ENCODE measurements around the gene PRKCH. TPM values are rescaled to one million over a fixed set of nuclear protein-coding genes. Genes with fewer than 3 reads are reported as not detected.

PRKCH gene
- total and polyA plus RNA-seq, 8 donors = 35.2 to 48.8 (median 43.1) TPM

DNA sequence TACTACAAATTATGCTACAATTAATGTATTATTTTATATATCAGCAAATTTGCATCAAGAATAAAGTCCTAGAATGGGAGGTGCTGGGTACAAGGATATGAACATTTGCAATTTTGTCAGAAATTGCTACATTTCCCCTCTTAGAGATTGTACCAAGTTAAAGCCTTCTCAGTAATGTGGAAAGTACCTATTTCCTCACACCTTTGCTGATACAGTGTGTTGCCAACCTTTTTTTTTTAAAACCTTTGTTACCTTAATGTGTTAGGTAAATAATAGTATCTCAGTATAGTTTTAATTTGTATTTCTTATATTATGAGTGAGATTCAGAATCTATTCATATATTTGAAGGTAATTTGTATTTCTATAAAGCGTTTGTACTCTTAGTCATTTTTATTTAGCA lies 278.6 kb downstream of the PRKCH start:
- ATAC-seq = no peak
- Histone ChIP-seq H3K4me3 (no peak overlapping the region), H3K27me3 (no peaks in the 10 kb centered on the region), H3K9me3 (no peaks in the 10 kb centered on the region), H3K27ac (peak overlapping the region in 1 of 2 donors; percentile 59), H3K4me1 (peaks cover 0 to 50% of the 10 kb centered on the region in 2 donors), H3K36me3 (no peaks in the 10 kb centered on the region)
- DNase-seq = no peak
- TF ChIP-seq, protein P1, sequence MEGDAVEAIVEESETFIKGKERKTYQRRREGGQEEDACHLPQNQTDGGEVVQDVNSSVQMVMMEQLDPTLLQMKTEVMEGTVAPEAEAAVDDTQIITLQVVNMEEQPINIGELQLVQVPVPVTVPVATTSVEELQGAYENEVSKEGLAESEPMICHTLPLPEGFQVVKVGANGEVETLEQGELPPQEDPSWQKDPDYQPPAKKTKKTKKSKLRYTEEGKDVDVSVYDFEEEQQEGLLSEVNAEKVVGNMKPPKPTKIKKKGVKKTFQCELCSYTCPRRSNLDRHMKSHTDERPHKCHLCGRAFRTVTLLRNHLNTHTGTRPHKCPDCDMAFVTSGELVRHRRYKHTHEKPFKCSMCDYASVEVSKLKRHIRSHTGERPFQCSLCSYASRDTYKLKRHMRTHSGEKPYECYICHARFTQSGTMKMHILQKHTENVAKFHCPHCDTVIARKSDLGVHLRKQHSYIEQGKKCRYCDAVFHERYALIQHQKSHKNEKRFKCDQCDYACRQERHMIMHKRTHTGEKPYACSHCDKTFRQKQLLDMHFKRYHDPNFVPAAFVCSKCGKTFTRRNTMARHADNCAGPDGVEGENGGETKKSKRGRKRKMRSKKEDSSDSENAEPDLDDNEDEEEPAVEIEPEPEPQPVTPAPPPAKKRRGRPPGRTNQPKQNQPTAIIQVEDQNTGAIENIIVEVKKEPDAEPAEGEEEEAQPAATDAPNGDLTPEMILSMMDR (IDR thresholded peaks at IDR 0.05) = no peak
- intact Hi-C loops (cut with DNase I) = no loop called here

Other genes with a start within 250 kb of the PRKCH start
- 10 to 100 TPM; 15.7 to 20.9 TPM for gene TMEM30B, start 40.2 kb upstream of the PRKCH start, total RNA-seq
- gene TMEM30B, start 40.2 kb upstream of the PRKCH start, polyA plus RNA-seq (ENCODE audit: insufficient read length in 6 of 6) = 10 to 100 TPM; 15.8 to 23.0 (median 20.1) TPM